ENCODE results near the gene EFCAB14.

EFCAB14 gene

GRCh38 chr1:46684670-46685069 lies 34.2 kb downstream of the EFCAB14 start:
- H4K20me1 ChIP-seq (ENCODE audit: insufficient read depth, low read length), result no peaks in the 10 kb centered on the region; the same call in 1 of the 2 replicates
- H3K27me3 ChIP-seq (ENCODE audit: insufficient read depth, low read length, poor library complexity), result no peaks in the 10 kb centered on the region
- no peak for TF ChIP-seq EZH2 (IDR thresholded peaks at IDR 0.05; ENCODE audit: borderline replicate concordance, low read depth, low read length, severe bottlenecking)
- no peak for TF ChIP-seq CTCF (IDR thresholded peaks at IDR 0.05; ENCODE audit: borderline replicate concordance, extremely low read depth, low read length, poor library complexity, severe bottlenecking)
- no peak overlapping the region for H3K27ac ChIP-seq (ENCODE audit: low read length)
- H3K36me3 ChIP-seq (ENCODE audit: insufficient read depth, low read length), result peaks cover 100% of the 10 kb centered on the region
- no peaks in the 10 kb centered on the region for H3K9me3 ChIP-seq (ENCODE audit: insufficient read depth, low read length, severe bottlenecking)
- DNase-seq, result no peak
- H3K79me2 ChIP-seq (ENCODE audit: insufficient read depth, low read length), result no peaks in the 10 kb centered on the region
- peaks cover 9% of the 10 kb centered on the region for H3K4me1 ChIP-seq (ENCODE audit: insufficient read depth, low read length)
- H2AFZ ChIP-seq (ENCODE audit: low read depth, low read length), result no peak overlapping the region
- H3K4me2 ChIP-seq (ENCODE audit: insufficient read depth, low read length), result no peak overlapping the region
- no peak for ATAC-seq (ENCODE audit: insufficient read depth, low read depth)
- H3K9ac ChIP-seq (ENCODE audit: low read depth, low read length), result no peak overlapping the region
- H3K4me3 ChIP-seq (ENCODE audit: low read depth in 1 of 2, low read length in 2 of 2), result no peak overlapping the region

- H3K9me3 ChIP-seq (ENCODE audit: insufficient read depth, low read length, severe bottlenecking), result no peaks in the 10 kb centered on the region
- H3K79me2 ChIP-seq (ENCODE audit: insufficient read depth, low read length), result no peaks in the 10 kb centered on the region
- no peak overlapping the region for H3K4me2 ChIP-seq (ENCODE audit: insufficient read depth, low read length)
- H2AFZ ChIP-seq (ENCODE audit: low read depth, low read length), result no peak overlapping the region
- no peaks in the 10 kb centered on the region for H3K4me1 ChIP-seq (ENCODE audit: insufficient read depth, low read length)
- no peak for ATAC-seq (ENCODE audit: insufficient read depth, low read depth)
- no peak for DNase-seq
- H3K4me3 ChIP-seq (ENCODE audit: low read depth in 1 of 2, low read length in 2 of 2), result no peak overlapping the region
- no peaks in the 10 kb centered on the region for H4K20me1 ChIP-seq (ENCODE audit: insufficient read depth, low read length)
- no peak overlapping the region for H3K27ac ChIP-seq (ENCODE audit: low read length)
- H3K27me3 ChIP-seq (ENCODE audit: insufficient read depth, low read length, poor library complexity), result no peaks in the 10 kb centered on the region
- no peak overlapping the region for H3K9ac ChIP-seq (ENCODE audit: low read depth, low read length)
- peaks cover 96% of the 10 kb centered on the region for H3K36me3 ChIP-seq (ENCODE audit: insufficient read depth, low read length)
- TF ChIP-seq EZH2 (IDR thresholded peaks at IDR 0.05; ENCODE audit: borderline replicate concordance, low read depth, low read length, severe bottlenecking), result no peak
- no peak for TF ChIP-seq CTCF (IDR thresholded peaks at IDR 0.05; ENCODE audit: borderline replicate concordance, extremely low read depth, low read length, poor library complexity, severe bottlenecking)
These were observed 36.9 kb downstream of the EFCAB14 start for GRCh38 chr1:46682064-46682463.

DNA sequence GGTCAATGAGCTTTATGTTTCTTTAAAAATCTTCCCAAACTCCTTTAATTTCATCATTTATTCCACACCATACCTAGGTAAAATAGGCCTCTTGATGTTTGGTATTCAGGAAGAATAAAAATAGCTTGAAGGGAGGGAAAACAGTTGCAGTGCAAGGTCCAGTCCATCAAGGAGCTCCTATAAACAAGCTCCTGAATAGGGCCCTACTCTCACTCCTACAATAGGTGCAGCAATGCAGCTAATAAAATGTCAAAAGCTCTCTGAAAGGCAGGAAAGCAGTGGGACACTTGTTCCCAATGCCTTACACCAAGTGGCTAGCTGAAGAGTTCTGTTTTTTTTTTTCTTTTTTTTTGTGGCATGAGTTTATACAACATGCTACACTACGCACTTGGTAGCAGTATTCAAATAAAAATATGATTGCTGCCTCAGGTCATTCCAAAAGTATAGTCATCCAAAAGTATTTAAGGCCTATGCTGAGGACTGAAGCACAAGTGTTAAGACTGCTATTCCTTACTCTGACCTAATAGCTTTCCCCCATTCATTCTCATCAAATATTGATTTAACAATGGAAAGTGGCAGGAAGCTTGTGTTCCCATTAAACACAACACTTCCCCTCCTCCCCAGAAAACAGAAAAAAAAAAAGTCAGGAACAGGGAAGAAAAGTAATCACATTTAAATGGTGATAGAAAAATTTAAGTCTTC lies 37.4 kb downstream of the EFCAB14 start:
- H3K4me2 ChIP-seq (ENCODE audit: insufficient read depth, low read length), result no peak overlapping the region
- TF ChIP-seq CTCF (IDR thresholded peaks at IDR 0.05; ENCODE audit: borderline replicate concordance, extremely low read depth, low read length, poor library complexity, severe bottlenecking) (no peak), EZH2 (IDR thresholded peaks at IDR 0.05; ENCODE audit: borderline replicate concordance, low read depth, low read length, severe bottlenecking) (no peak)
- H3K36me3 ChIP-seq (ENCODE audit: insufficient read depth, low read length), result peaks cover 94% of the 10 kb centered on the region
- no peaks in the 10 kb centered on the region for H4K20me1 ChIP-seq (ENCODE audit: insufficient read depth, low read length)
- H3K4me1 ChIP-seq (ENCODE audit: insufficient read depth, low read length), result no peaks in the 10 kb centered on the region
- H3K4me3 ChIP-seq (ENCODE audit: low read depth in 1 of 2, low read length in 2 of 2), result no peak overlapping the region
- DNase-seq, result no peak
- H2AFZ ChIP-seq (ENCODE audit: low read depth, low read length), result no peak overlapping the region
- H3K79me2 ChIP-seq (ENCODE audit: insufficient read depth, low read length), result no peaks in the 10 kb centered on the region
- no peak overlapping the region for H3K9ac ChIP-seq (ENCODE audit: low read depth, low read length)
- ATAC-seq (ENCODE audit: insufficient read depth, low read depth), result no peak
- no peak overlapping the region for H3K27ac ChIP-seq (ENCODE audit: low read length)
- no peaks in the 10 kb centered on the region for H3K9me3 ChIP-seq (ENCODE audit: insufficient read depth, low read length, severe bottlenecking)
- H3K27me3 ChIP-seq (ENCODE audit: insufficient read depth, low read length, poor library complexity), result no peaks in the 10 kb centered on the region
